Caki2 (cell line): ENCODE results near the gene VPS50. TPM values are rescaled to one million over a fixed set of nuclear protein-coding genes. Genes with fewer than 3 reads are reported as not detected.
"Not testable (repeated sequence)": the region's sequence is repeated elsewhere in the genome, so short reads cannot be mapped to it uniquely, and the experiment has no call there.

Experiments
- DNase-seq: peaks from one replicate; pipeline ENCODE4 v3.0.0-alpha.2; 2015; ENCODE audit warnings: low read depth
- in situ Hi-C: cut with HindIII; loops from 2 replicates; pipeline ENCODE4 v1.10.0; 2016; ENCODE audit warnings: low sequenced_read_pairs, low pct_unique_long_range_greater_than_20kb, mixed read lengths
- total RNA-seq: library from RNA; depleted of rRNA; stranded (reverse); fragments of >200 nt; shearing (Covaris generic); gene quantifications from 2 replicates; pipeline ENCODE4 v1.2.3, GENCODE V29; 2014; ENCODE audit warnings: low replicate concordance

Gene VPS50
- total RNA-seq, 1 experiment from 2014 or later = 10.4 TPM

DNA sequence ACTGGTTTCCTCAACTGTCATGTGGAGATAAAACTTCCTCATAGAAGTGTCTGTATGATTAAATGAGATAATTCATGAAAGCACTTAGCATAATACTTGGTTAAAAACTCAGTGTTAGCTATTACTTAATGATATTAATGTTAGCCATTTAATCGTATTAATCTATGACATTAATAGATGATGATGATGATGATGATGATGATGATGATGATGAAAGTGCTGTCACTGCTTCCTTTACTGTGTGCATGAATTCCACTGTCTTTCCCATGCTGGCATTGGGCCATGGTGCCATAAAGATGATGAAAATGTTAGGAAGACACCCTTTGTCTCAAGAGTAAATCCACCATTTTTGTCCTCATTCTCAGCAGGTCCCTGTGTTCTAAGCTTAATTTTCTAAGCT lies 75.8 kb downstream of the VPS50 start:
- no peak for DNase-seq
- in situ Hi-C loops = no loop called here

- in situ Hi-C loops = no loop called here
- DNase-seq = no peak
Observed at GRCh38 chr7:93310346-93310745, 78.2 kb downstream of the VPS50 start.

GRCh38 chr7:93314449-93314848 lies 82.3 kb downstream of the VPS50 start:
- in situ Hi-C loops = no loop called here
- DNase-seq = no peak

DNA sequence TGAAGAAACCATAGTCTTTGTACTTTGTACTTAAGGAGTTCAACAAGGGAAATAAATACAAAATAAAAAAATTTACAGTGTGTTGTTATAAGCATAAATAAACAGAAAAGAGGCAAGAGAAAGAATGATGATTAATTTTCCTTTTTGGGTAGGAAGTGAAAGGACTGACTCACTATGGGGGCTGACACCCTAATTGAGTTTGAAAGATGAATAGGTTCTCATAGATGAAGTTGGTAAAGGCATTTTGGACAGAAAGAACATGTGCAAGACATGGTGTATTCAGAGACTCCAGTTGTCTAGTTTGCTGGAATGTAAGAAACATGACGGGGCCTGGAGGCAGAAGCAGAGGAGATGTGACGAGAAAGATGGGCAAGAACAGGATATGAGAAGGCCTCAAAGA lies 83.7 kb downstream of the VPS50 start:
- DNase-seq = no peak
- in situ Hi-C loops = no loop called here

GRCh38 chr7:93316730-93317129 lies 84.6 kb downstream of the VPS50 start:
- in situ Hi-C loops = no loop called here
- no peak for DNase-seq

DNA sequence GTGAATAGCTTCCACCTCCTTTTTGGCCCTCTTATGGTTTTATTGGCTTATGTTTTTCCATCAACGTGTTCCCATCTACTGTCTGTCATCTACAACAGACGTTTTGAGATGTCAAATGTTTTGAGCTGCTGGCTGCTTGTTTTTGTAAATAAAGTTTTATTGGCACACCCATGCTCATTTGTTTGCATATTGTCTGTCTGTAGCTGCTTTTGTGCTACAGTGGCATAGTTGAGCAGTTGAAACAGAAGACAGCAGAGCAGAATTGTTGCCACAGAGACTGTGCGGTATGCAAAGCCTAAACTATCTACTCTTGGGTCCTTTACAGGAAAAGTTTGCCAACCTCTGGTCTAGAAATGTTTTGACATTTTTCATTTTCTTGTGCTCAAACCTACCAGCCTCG lies 88.7 kb downstream of the VPS50 start:
- DNase-seq = no peak
- in situ Hi-C loops = no loop called here

DNA sequence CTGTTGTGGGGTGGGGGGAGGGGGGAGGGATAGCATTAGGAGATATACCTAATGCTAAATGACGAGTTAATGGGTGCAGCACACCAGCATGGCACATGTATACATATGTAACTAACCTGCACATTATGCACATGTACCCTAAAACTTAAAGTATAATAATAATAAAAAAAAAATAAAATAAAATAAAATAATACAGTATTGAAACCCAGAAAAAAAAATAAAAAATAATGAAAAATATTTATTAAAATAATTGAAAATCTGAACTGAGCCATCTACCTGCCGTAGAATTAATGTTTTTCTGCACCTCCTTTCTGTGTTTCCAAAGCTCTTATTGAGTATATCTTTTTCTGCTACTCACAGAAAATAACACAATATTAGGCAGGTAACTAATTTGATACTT lies 94.1 kb downstream of the VPS50 start:
- in situ Hi-C loops, DNase-seq: not testable (repeated sequence)

DNA sequence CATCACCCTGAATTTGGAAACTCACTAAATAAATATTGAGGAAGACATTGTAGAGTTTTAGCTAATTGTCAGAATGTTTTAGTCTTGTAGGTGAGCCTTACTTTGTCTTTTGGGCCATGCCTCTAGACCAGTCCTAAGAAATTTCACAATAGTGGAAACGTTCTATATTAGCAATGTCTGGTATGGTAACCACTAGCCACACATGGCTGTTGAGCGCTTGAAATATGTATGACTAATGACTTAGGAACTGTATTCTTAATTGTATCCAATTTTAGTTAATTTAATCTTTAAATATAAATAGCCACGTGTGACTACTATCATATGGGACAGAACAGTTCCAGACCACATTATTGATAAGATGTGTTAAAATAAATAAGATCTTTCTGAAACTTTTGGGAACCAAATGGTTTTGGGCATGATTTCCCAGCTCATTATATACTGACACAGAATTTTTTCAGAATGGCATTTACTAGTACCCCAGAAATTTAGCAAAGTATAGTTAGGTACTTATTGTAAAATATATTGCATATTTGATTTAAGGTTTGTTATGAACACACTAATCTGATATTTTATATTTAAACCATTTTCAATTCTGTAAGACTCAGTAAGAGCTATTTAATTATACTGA lies 95.0 kb downstream of the VPS50 start:
- in situ Hi-C loops = no loop called here
- DNase-seq = no peak

- in situ Hi-C loops = no loop called here
- no peak for DNase-seq
Observed at GRCh38 chr7:93331706-93332105, 99.5 kb downstream of the VPS50 start.

GRCh38 chr7:93332172-93332571 lies 100.0 kb downstream of the VPS50 start:
- in situ Hi-C loops = no loop called here
- no peak for DNase-seq

DNA sequence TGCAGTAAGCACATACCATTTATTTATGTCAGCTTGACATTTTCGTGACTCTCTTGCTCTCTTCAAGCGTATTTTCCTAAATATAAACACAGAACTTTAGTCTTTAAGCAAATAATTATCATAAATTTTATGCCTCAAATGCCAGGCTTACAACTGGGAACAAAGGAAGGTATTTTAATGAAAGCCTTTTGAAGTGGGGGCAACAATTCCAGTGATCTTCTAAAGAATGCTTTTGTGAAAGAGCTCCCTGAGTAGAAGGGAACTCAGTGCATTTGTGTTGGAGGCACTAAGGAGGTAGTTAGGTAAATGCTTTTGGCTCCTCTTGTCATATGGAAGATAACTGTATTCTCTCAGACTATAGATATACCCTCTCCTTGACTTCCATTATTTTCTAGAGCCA lies 104.9 kb downstream of the VPS50 start:
- DNase-seq = no peak
- in situ Hi-C loops = no loop called here

DNA sequence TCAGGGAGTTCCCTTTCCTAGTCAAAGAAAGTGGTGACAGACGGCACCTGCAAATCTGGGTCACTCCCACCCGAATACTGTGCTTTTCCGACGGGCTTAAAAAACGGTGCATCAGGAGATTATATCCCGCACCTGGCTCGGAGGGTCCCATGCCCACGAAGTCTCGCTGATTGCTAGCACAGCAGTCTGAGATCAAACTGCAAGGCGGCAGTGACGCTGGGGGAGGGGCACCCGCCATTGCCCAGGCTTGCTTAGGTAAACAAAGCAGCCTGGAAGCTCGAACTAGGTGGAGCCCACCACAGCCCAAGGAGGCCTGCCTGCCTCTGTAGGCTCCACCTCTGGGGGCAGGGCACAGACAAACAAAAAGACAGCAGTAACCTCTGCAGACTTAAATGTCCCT lies 110.0 kb downstream of the VPS50 start:
- in situ Hi-C loops, DNase-seq: not testable (repeated sequence)

DNA sequence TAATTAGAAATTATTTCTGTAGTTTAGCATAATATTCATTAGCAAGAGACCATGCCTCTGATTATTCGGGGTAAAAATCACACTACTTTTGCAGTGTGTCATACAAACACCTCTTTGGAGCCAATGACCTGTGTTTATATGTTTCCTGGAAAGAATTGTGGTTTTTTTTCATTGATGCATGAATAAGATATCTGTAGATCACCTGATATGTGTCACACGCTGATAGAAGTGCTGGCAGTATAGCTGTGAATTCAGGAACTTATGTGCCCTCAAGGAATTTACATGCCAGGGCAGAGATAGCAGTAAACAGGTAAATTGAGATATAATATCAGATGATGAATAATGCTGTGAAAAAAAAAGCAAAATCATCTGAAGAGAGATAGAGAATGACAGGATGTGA lies 118.2 kb downstream of the VPS50 start:
- in situ Hi-C loops = no loop called here
- DNase-seq = no peak

DNA sequence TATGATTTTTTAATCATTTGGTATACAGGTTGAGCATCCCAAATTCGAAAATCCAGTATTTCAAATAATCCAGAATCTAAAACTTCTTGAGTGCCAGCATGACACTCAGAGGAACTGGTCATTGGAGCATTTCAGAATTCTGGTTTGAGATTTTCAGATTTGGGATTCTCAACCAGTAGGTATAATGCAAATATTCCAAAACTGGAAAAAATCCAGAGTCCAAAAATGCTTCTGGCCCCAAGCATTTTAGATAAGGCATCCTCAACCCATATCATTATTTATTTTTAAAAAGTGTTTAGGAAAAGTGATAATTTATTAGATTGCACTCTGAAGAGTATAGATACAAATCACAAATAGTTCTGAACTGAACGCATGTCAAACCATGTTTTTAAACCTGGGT lies 120.7 kb downstream of the VPS50 start:
- DNase-seq = no peak
- in situ Hi-C loops = no loop called here

- no peak for DNase-seq
- in situ Hi-C loops = no loop called here
Observed at GRCh38 chr7:93354815-93355214, 122.6 kb downstream of the VPS50 start.

GRCh38 chr7:93359520-93360198 lies 127.5 kb downstream of the VPS50 start:
- DNase-seq = no peak
- in situ Hi-C loops = no loop called here

DNA sequence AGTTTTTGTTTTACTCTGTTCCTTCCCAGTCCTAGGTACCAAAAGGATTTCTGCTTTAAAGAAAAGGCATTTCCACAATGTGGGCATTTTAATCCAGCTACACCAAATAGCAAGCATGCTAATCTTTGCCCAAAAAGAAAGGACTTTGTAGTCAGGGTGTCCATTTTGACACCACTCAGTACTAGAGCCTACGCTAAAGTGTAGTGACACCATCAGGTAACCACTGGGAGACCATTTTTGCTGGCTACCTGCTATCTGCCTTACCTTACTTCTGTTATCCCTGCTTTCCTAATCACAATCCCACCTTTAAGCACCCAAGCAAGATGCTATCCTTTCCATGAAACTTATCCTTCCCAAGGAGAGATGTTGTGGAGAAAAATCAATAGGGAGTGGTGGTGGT lies 129.7 kb downstream of the VPS50 start:
- DNase-seq = no peak
- in situ Hi-C loops = no loop called here

- DNase-seq = no peak
- in situ Hi-C loops = no loop called here
Observed at GRCh38 chr7:93364806-93365205, 132.6 kb downstream of the VPS50 start.

DNA sequence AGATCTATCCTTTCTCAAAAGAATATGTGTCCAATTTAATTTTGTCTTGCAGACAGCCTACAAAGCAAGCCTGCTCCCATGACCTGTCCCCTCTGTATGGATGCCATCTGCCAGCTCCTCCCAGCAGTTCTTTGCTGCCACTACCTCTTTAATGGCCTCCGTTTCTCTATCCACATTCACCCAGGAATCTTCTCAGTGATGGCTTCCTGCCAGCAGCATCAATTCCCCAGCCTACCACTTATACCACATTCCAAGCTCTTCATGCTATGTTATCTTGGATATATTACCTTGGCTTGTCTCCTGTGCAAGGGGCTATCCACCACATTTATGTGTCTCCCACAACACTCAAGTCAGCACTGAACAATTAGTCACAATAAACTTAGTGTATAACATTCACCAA lies 133.2 kb downstream of the VPS50 start:
- DNase-seq = no peak
- in situ Hi-C loops = no loop called here

DNA sequence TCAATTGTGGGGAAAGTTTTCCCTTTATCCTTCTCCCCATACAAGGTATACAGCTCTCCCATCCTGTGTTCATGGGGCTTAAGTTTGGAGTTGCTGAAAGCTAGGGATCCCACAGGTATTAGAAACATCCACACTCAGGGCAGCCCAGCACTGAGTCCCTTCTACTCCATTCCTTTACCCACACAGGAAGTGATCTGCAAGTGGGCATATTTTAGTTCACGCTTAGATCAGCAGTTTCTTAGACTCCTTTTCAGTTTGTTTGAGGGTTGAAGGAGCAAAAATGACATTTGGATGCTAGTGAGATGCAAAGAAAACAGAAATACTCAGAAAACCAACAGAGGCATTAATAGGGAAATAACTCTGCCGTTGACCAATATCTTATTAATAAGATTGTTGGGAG lies 134.7 kb downstream of the VPS50 start:
- DNase-seq = no peak

More for the DNA sequence above, 134.7 kb downstream of the VPS50 start:
- in situ Hi-C loops = no loop called here
